HUES64 (cell line): ENCODE measurements around the gene CNGA2.

Source experiments
- H3K27ac ChIP-seq: 2 replicates; pipeline ENCODE4 v1.7.0; 2013; ENCODE audit warnings: low read depth, low read length, inconsistent platforms
- H3K27me3 ChIP-seq: 2 replicates; pipeline ENCODE4 v1.6.1; 2013; ENCODE audit warnings: mild to moderate bottlenecking, low read length; ENCODE audit not compliant: insufficient read depth
- H3K36me3 ChIP-seq: 2 replicates; pipeline ENCODE4 v1.6.1; 2013; ENCODE audit warnings: mild to moderate bottlenecking, low read length; ENCODE audit not compliant: insufficient read depth
- H3K4me1 ChIP-seq: 2 replicates; pipeline ENCODE4 v1.6.1; 2013; ENCODE audit warnings: mild to moderate bottlenecking, low read length, moderate library complexity; ENCODE audit not compliant: insufficient read depth
- H3K4me3 ChIP-seq: 2 replicates; pipeline ENCODE4 v1.5.1; 2013; ENCODE audit warnings: mild to moderate bottlenecking, low read length, moderate library complexity
- H3K9ac ChIP-seq: 2 replicates; pipeline ENCODE4 v1.6.1; 2013; ENCODE audit warnings: mild to moderate bottlenecking, low read depth, low read length
- H3K9me3 ChIP-seq: 2 replicates; pipeline ENCODE4 v1.6.1; 2013; ENCODE audit warnings: low read depth, low read length; ENCODE audit not compliant: insufficient read depth
- WGBS: fragments of 150-250, 120-280 bp; methylation state at CpG from one replicate; pipeline ENCODE4 v1.1.7; 2013; ENCODE audit warnings: missing lambda C conversion rate; 5-methylcytosine and 5-hydroxymethylcytosine counted together

CNGA2 gene

GRCh38 chrX:151776936-151777335, 42.4 kb downstream of the CNGA2 start:
- H3K4me1 ChIP-seq = no peaks in the 10 kb centered on the region
- no peaks in the 10 kb centered on the region for H3K27me3 ChIP-seq
- H3K9ac ChIP-seq = no peak overlapping the region
- no peak overlapping the region for H3K4me3 ChIP-seq
- H3K9me3 ChIP-seq = no peaks in the 10 kb centered on the region
- H3K36me3 ChIP-seq = no peaks in the 10 kb centered on the region
- H3K27ac ChIP-seq = no peak overlapping the region
- WGBS = 97% methylated on average over 5 of the region's 5 CpGs

- no peak overlapping the region for H3K4me3 ChIP-seq
- H3K4me1 ChIP-seq = no peaks in the 10 kb centered on the region
- 93% methylated on average over 4 of the region's 4 CpGs for WGBS
- no peaks in the 10 kb centered on the region for H3K36me3 ChIP-seq
- H3K9me3 ChIP-seq = no peaks in the 10 kb centered on the region
- H3K27me3 ChIP-seq = no peaks in the 10 kb centered on the region
- no peak overlapping the region for H3K9ac ChIP-seq
- H3K27ac ChIP-seq = no peak overlapping the region
Measured at GRCh38 chrX:151779258-151779657, 44.7 kb downstream of the CNGA2 start.

GRCh38 chrX:151780621-151781020, 46.1 kb downstream of the CNGA2 start:
- H3K4me3 ChIP-seq = no peak overlapping the region
- no peak overlapping the region for H3K9ac ChIP-seq
- H3K9me3 ChIP-seq = no peaks in the 10 kb centered on the region
- H3K27ac ChIP-seq = no peak overlapping the region
- no peaks in the 10 kb centered on the region for H3K36me3 ChIP-seq
- no peaks in the 10 kb centered on the region for H3K4me1 ChIP-seq
- WGBS = 95% methylated on average over 4 of the region's 4 CpGs
- no peaks in the 10 kb centered on the region for H3K27me3 ChIP-seq

GRCh38 chrX:151789179-151789800, 54.7 kb downstream of the CNGA2 start:
- no peak overlapping the region for H3K4me3 ChIP-seq
- H3K27ac ChIP-seq = no peak overlapping the region
- no peaks in the 10 kb centered on the region for H3K4me1 ChIP-seq
- no peaks in the 10 kb centered on the region for H3K27me3 ChIP-seq
- 96% methylated on average over 6 of the region's 6 CpGs for WGBS
- H3K36me3 ChIP-seq = no peaks in the 10 kb centered on the region
- no peaks in the 10 kb centered on the region for H3K9me3 ChIP-seq
- H3K9ac ChIP-seq = no peak overlapping the region

GRCh38 chrX:151790481-151791160, 56.1 kb downstream of the CNGA2 start:
- no peaks in the 10 kb centered on the region for H3K27me3 ChIP-seq
- no peaks in the 10 kb centered on the region for H3K4me1 ChIP-seq
- no peak overlapping the region for H3K27ac ChIP-seq
- no peaks in the 10 kb centered on the region for H3K36me3 ChIP-seq
- H3K9ac ChIP-seq = no peak overlapping the region
- H3K4me3 ChIP-seq = no peak overlapping the region
- WGBS = 97% methylated on average over 3 of the region's 3 CpGs
- H3K9me3 ChIP-seq = no peaks in the 10 kb centered on the region

- H3K4me1 ChIP-seq = no peaks in the 10 kb centered on the region
- 87% methylated on average over 3 of the region's 3 CpGs for WGBS
- no peak overlapping the region for H3K27ac ChIP-seq
- no peaks in the 10 kb centered on the region for H3K27me3 ChIP-seq
- H3K4me3 ChIP-seq = no peak overlapping the region
- no peak overlapping the region for H3K9ac ChIP-seq
- H3K9me3 ChIP-seq = no peaks in the 10 kb centered on the region
- no peaks in the 10 kb centered on the region for H3K36me3 ChIP-seq
Measured at GRCh38 chrX:151791961-151792360, 57.4 kb downstream of the CNGA2 start.

- H3K4me3 ChIP-seq = no peak overlapping the region
- H3K4me1 ChIP-seq = no peaks in the 10 kb centered on the region
- no peak overlapping the region for H3K9ac ChIP-seq
- no peaks in the 10 kb centered on the region for H3K9me3 ChIP-seq
- H3K36me3 ChIP-seq = no peaks in the 10 kb centered on the region
- no peaks in the 10 kb centered on the region for H3K27me3 ChIP-seq
- 91% methylated on average over 4 of the region's 5 CpGs for WGBS
- H3K27ac ChIP-seq = no peak overlapping the region
Measured at GRCh38 chrX:151792505-151792904, 58.0 kb downstream of the CNGA2 start.

GRCh38 chrX:151793886-151794285, 59.3 kb downstream of the CNGA2 start:
- no peak overlapping the region for H3K4me3 ChIP-seq
- H3K27me3 ChIP-seq = no peaks in the 10 kb centered on the region
- H3K9me3 ChIP-seq = no peaks in the 10 kb centered on the region
- WGBS = 94% methylated on average over 3 of the region's 3 CpGs
- no peaks in the 10 kb centered on the region for H3K4me1 ChIP-seq
- no peaks in the 10 kb centered on the region for H3K36me3 ChIP-seq
- no peak overlapping the region for H3K9ac ChIP-seq
- no peak overlapping the region for H3K27ac ChIP-seq
